Renal pelvis (tissue), 4 donors: Measurements from ENCODE around the gene FRMD4A. TPM values are rescaled to one million over a fixed set of nuclear protein-coding genes. Genes with fewer than 3 reads are reported as not detected.

ENCODE experiments used
- DNase-seq: peaks from one replicate; pipeline ENCODE4 v3.0.0-alpha.2; 2013
- polyA plus RNA-seq, 3 donors: library from polyadenylated mRNA; unstranded; fragments of 120-200 nt; gene quantifications; one replicate each; pipeline ENCODE4 v1.2.1, GENCODE V29; 2013; ENCODE audit not compliant: insufficient read length in 3 of 3

Gene FRMD4A
- polyA plus RNA-seq, 3 donors: 84.7 to 99.4 (median 87.2) TPM

GRCh38 chr10:13632440-13632839 lies 698.3 kb downstream of the FRMD4A start:
- no peak for DNase-seq

GRCh38 chr10:13631594-13631993 lies 699.1 kb downstream of the FRMD4A start:
- no peak for DNase-seq

- no peak for DNase-seq
Measured at GRCh38 chr10:13630231-13630630, 700.5 kb downstream of the FRMD4A start.

- DNase-seq: no peak
Measured at GRCh38 chr10:13629116-13629515, 701.6 kb downstream of the FRMD4A start.

GRCh38 chr10:13628661-13629060 lies 702.1 kb downstream of the FRMD4A start:
- no peak for DNase-seq

GRCh38 chr10:13627459-13628310 lies 703.0 kb downstream of the FRMD4A start:
- DNase-seq: no peak

- no peak for DNase-seq
Measured at GRCh38 chr10:13624630-13625029, 706.1 kb downstream of the FRMD4A start.

GRCh38 chr10:13621931-13622330 lies 708.8 kb downstream of the FRMD4A start:
- no peak for DNase-seq

- no peak for DNase-seq
Measured at GRCh38 chr10:13617116-13617515, 713.6 kb downstream of the FRMD4A start.

GRCh38 chr10:13615650-13616300 lies 714.9 kb downstream of the FRMD4A start:
- no peak for DNase-seq

GRCh38 chr10:13614530-13615332 lies 716.0 kb downstream of the FRMD4A start:
- DNase-seq: peak; percentile 67

GRCh38 chr10:13613519-13613918 lies 717.2 kb downstream of the FRMD4A start:
- no peak for DNase-seq

- DNase-seq: no peak
Measured at GRCh38 chr10:13612654-13613373, 717.9 kb downstream of the FRMD4A start.

GRCh38 chr10:13608246-13608853 lies 722.4 kb downstream of the FRMD4A start:
- no peak for DNase-seq

- no peak for DNase-seq
Measured at GRCh38 chr10:13604357-13605040, 726.2 kb downstream of the FRMD4A start.

- DNase-seq: no peak
Measured at GRCh38 chr10:13597909-13598308, 732.8 kb downstream of the FRMD4A start.

GRCh38 chr10:13594641-13595040 lies 736.1 kb downstream of the FRMD4A start:
- DNase-seq: no peak
